GM23338 (cell line): ENCODE measurements around the gene CDHR5. TPM values are rescaled to one million over a fixed set of nuclear protein-coding genes. Genes with fewer than 3 reads are reported as not detected.

Experiments used
- ATAC-seq: fragments of 200-7000 bp; cut with Tn5 transposase; 3 replicates; pipeline ENCODE4 v1.9.1; 2020
- DNase-seq: peaks from one replicate; pipeline ENCODE4 v3.0.0-alpha.2; 2015; ENCODE audit warnings: low spot score
- H2AFZ ChIP-seq: fragments of 200-600 bp; sonication (generic); 2 replicates; pipeline ENCODE4 v1.8.0; 2016; ENCODE audit warnings: antibody characterized with exemption, mild to moderate bottlenecking, moderate library complexity
- H3F3A ChIP-seq: fragments of 200-600 bp; sonication (generic); replicated peaks from 2 replicates; pipeline ENCODE4 v1.8.0; 2017; ENCODE audit warnings: antibody characterized with exemption, mixed run types, low read depth
- H3K27ac ChIP-seq: fragments of 200-600 bp; sonication (generic); 2 replicates; pipeline ENCODE4 v1.6.1; 2016; ENCODE audit warnings: low read depth
- H3K27me3 ChIP-seq: fragments of 200-600 bp; sonication (generic); 2 replicates; pipeline ENCODE4 v1.8.0; 2016; ENCODE audit warnings: mild to moderate bottlenecking, mixed run types, moderate library complexity; ENCODE audit not compliant: insufficient read depth
- H3K36me3 ChIP-seq: fragments of 200-600 bp; sonication (generic); 2 replicates; pipeline ENCODE4 v1.8.0; 2016; ENCODE audit warnings: mild to moderate bottlenecking; ENCODE audit not compliant: insufficient read depth
- H3K4me1 ChIP-seq: fragments of 200-600 bp; sonication (generic); 2 replicates; pipeline ENCODE4 v1.8.0; 2016; ENCODE audit warnings: mild to moderate bottlenecking, moderate library complexity; ENCODE audit not compliant: insufficient read depth
- H3K4me2 ChIP-seq: fragments of 200-600 bp; sonication (generic); 2 replicates; pipeline ENCODE4 v1.7.1; 2017; ENCODE audit warnings: mixed run types
- H3K4me3 ChIP-seq: fragments of 200-600 bp; sonication (generic); 2 replicates; pipeline ENCODE4 v1.6.1; 2016; ENCODE audit warnings: mixed run types
- H3K79me2 ChIP-seq: fragments of 200-600 bp; sonication (generic); replicated peaks from 2 replicates; pipeline ENCODE4 v1.8.0; 2017; ENCODE audit warnings: mild to moderate bottlenecking; ENCODE audit not compliant: insufficient read depth
- H3K9me2 ChIP-seq: fragments of 200-600 bp; sonication (generic); 2 replicates; pipeline ENCODE4 v1.8.0; 2017; ENCODE audit not compliant: insufficient read depth
- H4K20me1 ChIP-seq: fragments of 200-600 bp; sonication (generic); replicated peaks from 2 replicates; pipeline ENCODE4 v1.8.0; 2017; ENCODE audit warnings: mild to moderate bottlenecking; ENCODE audit not compliant: insufficient read depth
- H3K27ac Mint-ChIP-seq: 2 replicates; pipeline ENCODE4 v1.8.0; 2020; ENCODE audit warnings: inconsistent platforms, mild to moderate bottlenecking, moderate library complexity, mixed read lengths
- H3K27me3 Mint-ChIP-seq: 3 replicates; pipeline ENCODE4 v1.8.0; 2022; ENCODE audit warnings: low read depth, mild to moderate bottlenecking, moderate library complexity, mixed read lengths, inconsistent platforms; ENCODE audit not compliant: insufficient read depth, poor library complexity
- H3K36me3 Mint-ChIP-seq: 3 replicates; pipeline ENCODE4 v1.8.0; 2021; ENCODE audit warnings: low read depth, mild to moderate bottlenecking, inconsistent platforms, moderate library complexity, mixed read lengths
- H3K4me1 Mint-ChIP-seq: 3 replicates; pipeline ENCODE4 v1.8.0; 2020; ENCODE audit warnings: mild to moderate bottlenecking, inconsistent platforms, mixed read lengths
- H3K4me3 Mint-ChIP-seq: 3 replicates; pipeline ENCODE4 v1.8.0; 2021; ENCODE audit warnings: moderate library complexity, mild to moderate bottlenecking, inconsistent platforms, mixed read lengths
- H3K9me3 Mint-ChIP-seq: 3 replicates; pipeline ENCODE4 v1.8.0; 2020; ENCODE audit warnings: moderate library complexity, mild to moderate bottlenecking, inconsistent platforms, mixed read lengths
- CREB1 ChIP-seq: fragments of 250-450 bp; sonication (Bioruptor Pico); IDR thresholded peaks from 2 replicates; pipeline ENCODE4 v1.5.0; 2020; ENCODE audit warnings: low read depth, mild to moderate bottlenecking, moderate library complexity
- ETS1 ChIP-seq: IDR thresholded peaks from 2 replicates; pipeline ENCODE4 v1.6.1; 2016; ENCODE audit warnings: antibody characterized with exemption
- EZH2 ChIP-seq: fragments of 200-600 bp; sonication (generic); IDR thresholded peaks from one replicate; pipeline ENCODE4 v1.8.0; 2017; ENCODE audit warnings: antibody characterized with exemption, mild to moderate bottlenecking, low read depth; ENCODE audit not compliant: unreplicated experiment
- JUNB ChIP-seq: IDR thresholded peaks from one replicate; pipeline ENCODE4 v1.6.1; 2016; ENCODE audit warnings: antibody characterized with exemption; ENCODE audit not compliant: unreplicated experiment
- NANOG ChIP-seq: IDR thresholded peaks from 2 replicates; pipeline ENCODE4 v1.6.1; 2016; ENCODE audit warnings: antibody characterized with exemption, borderline replicate concordance
- POLR2AphosphoS5 ChIP-seq: IDR thresholded peaks from 2 replicates; pipeline ENCODE4 v1.6.1; 2016; ENCODE audit warnings: antibody characterized with exemption, low read depth
- REST ChIP-seq: IDR thresholded peaks from one replicate; pipeline ENCODE4 v1.6.1; 2018; ENCODE audit warnings: antibody characterized with exemption; ENCODE audit not compliant: unreplicated experiment
- ZNF114 ChIP-seq: fragments of 250-450 bp; sonication (Bioruptor Pico); IDR thresholded peaks from 2 replicates; pipeline ENCODE4 v1.5.0; 2020; ENCODE audit warnings: mild to moderate bottlenecking, moderate library complexity
- ZNF462 ChIP-seq: fragments of 250-450 bp; sonication (Bioruptor Pico); IDR thresholded peaks from 2 replicates; pipeline ENCODE4 v1.5.0; 2020; ENCODE audit warnings: mild to moderate bottlenecking, moderate library complexity
- polyA plus RNA-seq: library from polyadenylated mRNA; unstranded; fragments of >200 nt; fragmentation: Nextera tagmentation; extraction: Ambion mirVana; gene quantifications from 2 replicates; pipeline ENCODE4 v1.2.1, GENCODE V29; 2016
- total RNA-seq: library from RNA; depleted of rRNA; stranded (reverse); fragments of >200 nt; shearing (Covaris generic); gene quantifications from 2 replicates; pipeline ENCODE4 v1.2.3, GENCODE V29; 2014
- TF ChIP-seq, protein P1 (sequence below), 2 experiments: fragments of 200-600 bp in 1 of 2; sonication (generic) in 1 of 2; conservative IDR thresholded peaks; 2 replicates each; pipeline versions ENCODE4 v1.5.1 to v1.6.1; 2016 to 2017; ENCODE audit warnings: antibody characterized with exemption in 2 of 2, low read depth in 2 of 2, mild to moderate bottlenecking in 2 of 2, moderate library complexity in 1 of 2

CDHR5 gene
- total and polyA plus RNA-seq, 2 experiments from 2014 or later, result not detected

- TF ChIP-seq REST (no peak), NANOG (no peak), EZH2 (no peak)
Measured at GRCh38 chr11:619628-620050, 5.1 kb downstream of the CDHR5 start (continued).

DNA sequence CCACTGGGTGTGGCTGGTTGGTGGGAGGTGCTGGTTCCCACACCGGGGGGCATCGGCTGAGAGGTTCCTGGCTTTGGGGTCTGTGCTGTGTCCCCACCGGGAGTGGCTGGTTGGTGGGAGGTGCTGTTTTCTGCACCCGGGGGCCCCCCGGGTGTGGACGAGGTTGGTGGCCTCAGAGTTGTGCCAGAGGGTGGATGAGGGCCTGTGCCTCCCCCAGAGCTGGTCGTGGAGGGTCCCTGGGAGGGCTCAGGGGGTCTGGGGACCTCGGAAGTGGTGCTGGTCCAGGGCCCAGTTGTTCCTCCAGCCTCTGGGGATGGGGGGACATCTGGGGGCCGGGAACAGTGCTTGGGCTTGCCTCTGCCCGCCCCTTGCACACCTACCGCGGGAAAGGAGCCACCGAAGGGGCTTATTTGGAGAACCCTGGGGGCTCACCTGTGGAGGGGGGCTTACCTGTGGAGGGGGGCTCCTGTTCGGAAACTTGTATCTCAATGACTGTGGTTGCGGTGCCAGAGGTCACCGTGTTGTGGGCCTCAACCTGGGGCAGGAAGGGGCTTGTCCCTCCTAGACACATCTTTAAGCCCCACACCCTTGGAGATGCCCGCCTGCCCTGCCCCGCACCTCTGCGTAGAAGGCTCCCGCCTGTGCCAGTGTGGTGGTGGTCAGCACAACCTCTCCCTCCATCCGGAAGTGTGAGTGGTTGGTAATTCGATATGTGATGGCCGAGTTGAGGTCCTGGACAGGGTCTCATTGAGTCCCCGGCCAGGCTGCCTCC lies 5.7 kb downstream of the CDHR5 start:
- H3K27me3 Mint-ChIP-seq, result peaks cover 14% of the 10 kb centered on the region
- H3K9me3 Mint-ChIP-seq, result no peaks in the 10 kb centered on the region
- no peak overlapping the region for H2AFZ ChIP-seq
- H3K4me2 ChIP-seq, result no peak overlapping the region
- no peaks in the 10 kb centered on the region for H3K27me3 ChIP-seq
- H3K9me2 ChIP-seq, result no peaks in the 10 kb centered on the region
- H4K20me1 ChIP-seq, result 0 out of 2 replicates have a peak, but pooled peaks cover 3% of the 10 kb centered on the region
- peaks cover 11% of the 10 kb centered on the region; the same call in 1 of the 2 replicates for H3K4me1 ChIP-seq
- ATAC-seq (no peak), DNase-seq (no peak)
- H3F3A ChIP-seq, result peaks cover 11% of the 10 kb centered on the region
- H3K4me1 Mint-ChIP-seq, result no peaks in the 10 kb centered on the region; the same call in 2 of the 3 replicates
- no peak overlapping the region for H3K27ac Mint-ChIP-seq
- TF ChIP-seq CREB1, result no peak
- TF ChIP-seq ETS1, result no peak
- no peak for TF ChIP-seq POLR2AphosphoS5
- no peak for TF ChIP-seq ZNF114 (CRISPR knock-in tag)
- TF ChIP-seq, protein P1, sequence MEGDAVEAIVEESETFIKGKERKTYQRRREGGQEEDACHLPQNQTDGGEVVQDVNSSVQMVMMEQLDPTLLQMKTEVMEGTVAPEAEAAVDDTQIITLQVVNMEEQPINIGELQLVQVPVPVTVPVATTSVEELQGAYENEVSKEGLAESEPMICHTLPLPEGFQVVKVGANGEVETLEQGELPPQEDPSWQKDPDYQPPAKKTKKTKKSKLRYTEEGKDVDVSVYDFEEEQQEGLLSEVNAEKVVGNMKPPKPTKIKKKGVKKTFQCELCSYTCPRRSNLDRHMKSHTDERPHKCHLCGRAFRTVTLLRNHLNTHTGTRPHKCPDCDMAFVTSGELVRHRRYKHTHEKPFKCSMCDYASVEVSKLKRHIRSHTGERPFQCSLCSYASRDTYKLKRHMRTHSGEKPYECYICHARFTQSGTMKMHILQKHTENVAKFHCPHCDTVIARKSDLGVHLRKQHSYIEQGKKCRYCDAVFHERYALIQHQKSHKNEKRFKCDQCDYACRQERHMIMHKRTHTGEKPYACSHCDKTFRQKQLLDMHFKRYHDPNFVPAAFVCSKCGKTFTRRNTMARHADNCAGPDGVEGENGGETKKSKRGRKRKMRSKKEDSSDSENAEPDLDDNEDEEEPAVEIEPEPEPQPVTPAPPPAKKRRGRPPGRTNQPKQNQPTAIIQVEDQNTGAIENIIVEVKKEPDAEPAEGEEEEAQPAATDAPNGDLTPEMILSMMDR (conservative IDR thresholded peaks at IDR 0.05; ENCODE audit: low read depth in 2 of 2), result no peak
- no peak for TF ChIP-seq JUNB
- no peak for TF ChIP-seq EZH2
- TF ChIP-seq ZNF462 (CRISPR knock-in tag), result no peak
- H3K27ac ChIP-seq, result no peak overlapping the region
- H3K4me3 Mint-ChIP-seq, result no peak overlapping the region
- H3K36me3 ChIP-seq, result no peaks in the 10 kb centered on the region
- no peak overlapping the region for H3K4me3 ChIP-seq
- H3K36me3 Mint-ChIP-seq, result no peaks in the 10 kb centered on the region
- no peaks in the 10 kb centered on the region for H3K79me2 ChIP-seq
